ENCODE measurements around the gene HDHD5. TPM values are rescaled to one million over a fixed set of nuclear protein-coding genes. Genes with fewer than 3 reads are reported as not detected.

The HDHD5 gene
- total RNA-seq, 1 experiment from 2014 or later, result 68.4 TPM

DNA sequence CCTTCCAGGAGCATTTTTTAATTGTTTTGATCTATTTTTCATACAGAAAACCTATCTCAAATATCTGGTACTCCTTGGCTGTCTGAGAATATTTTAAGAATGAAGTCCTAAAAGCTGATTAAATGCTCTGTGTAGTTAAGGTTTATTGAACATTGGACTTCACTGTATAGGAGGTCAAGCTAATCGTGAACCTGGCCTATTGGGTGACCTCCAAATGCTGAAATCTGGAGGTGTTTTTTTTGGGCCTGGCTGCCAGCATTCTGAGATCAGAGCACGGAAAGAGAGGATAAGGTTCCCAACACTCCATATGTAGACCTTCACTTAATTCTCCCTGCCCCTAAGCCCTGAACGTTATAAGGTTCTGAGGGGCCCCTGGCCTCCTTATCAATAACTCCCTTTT is 66.0 kb downstream of the HDHD5 start:
- H2BK5ac ChIP-seq (ENCODE audit: insufficient read length, low read length), result no peak overlapping the region
- no peak for DNase-seq
- H3K56ac ChIP-seq (ENCODE audit: insufficient read length, low read depth, low read length), result no peak overlapping the region
- WGBS (ENCODE audit: extremely low coverage, insufficient read length, low lambda C conversion rate), result no CpG with 5 or more reads among the region's 3 CpGs
- TF ChIP-seq, protein P1, sequence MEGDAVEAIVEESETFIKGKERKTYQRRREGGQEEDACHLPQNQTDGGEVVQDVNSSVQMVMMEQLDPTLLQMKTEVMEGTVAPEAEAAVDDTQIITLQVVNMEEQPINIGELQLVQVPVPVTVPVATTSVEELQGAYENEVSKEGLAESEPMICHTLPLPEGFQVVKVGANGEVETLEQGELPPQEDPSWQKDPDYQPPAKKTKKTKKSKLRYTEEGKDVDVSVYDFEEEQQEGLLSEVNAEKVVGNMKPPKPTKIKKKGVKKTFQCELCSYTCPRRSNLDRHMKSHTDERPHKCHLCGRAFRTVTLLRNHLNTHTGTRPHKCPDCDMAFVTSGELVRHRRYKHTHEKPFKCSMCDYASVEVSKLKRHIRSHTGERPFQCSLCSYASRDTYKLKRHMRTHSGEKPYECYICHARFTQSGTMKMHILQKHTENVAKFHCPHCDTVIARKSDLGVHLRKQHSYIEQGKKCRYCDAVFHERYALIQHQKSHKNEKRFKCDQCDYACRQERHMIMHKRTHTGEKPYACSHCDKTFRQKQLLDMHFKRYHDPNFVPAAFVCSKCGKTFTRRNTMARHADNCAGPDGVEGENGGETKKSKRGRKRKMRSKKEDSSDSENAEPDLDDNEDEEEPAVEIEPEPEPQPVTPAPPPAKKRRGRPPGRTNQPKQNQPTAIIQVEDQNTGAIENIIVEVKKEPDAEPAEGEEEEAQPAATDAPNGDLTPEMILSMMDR (conservative IDR thresholded peaks at IDR 0.05), result no peak
- H3K9me3 ChIP-seq (ENCODE audit: control insufficient read depth, low read depth, low read length), result no peaks in the 10 kb centered on the region
- Mint-ChIP-seq H3K9me3 (no peaks in the 10 kb centered on the region), H3K4me1 (peaks cover 24 to 28% of the 10 kb centered on the region in 2 experiments), H3K27ac (no peak overlapping the region; a peak in 2 of 7 replicates), H3K27me3 (ENCODE audit: low read depth) (no peaks in the 10 kb centered on the region; the same call in 1 of the 2 replicates), H3K4me3 (no peak overlapping the region), H3K36me3 (ENCODE audit: insufficient read depth in 1 of 3, low read depth in 3 of 3) (peaks cover 0 to 3% (median 0%) of the 10 kb centered on the region in 3 experiments; a peak in 3 of 7 replicates)
- no peak overlapping the region for H2BK15ac ChIP-seq (ENCODE audit: low read depth, low read length)
- no peak overlapping the region for H2AK5ac ChIP-seq (ENCODE audit: insufficient read length, low read length)
- no peak overlapping the region for H3K4me2 ChIP-seq (ENCODE audit: insufficient read depth, insufficient read length, low read length)
- H4K91ac ChIP-seq (ENCODE audit: insufficient read length, low read depth, low read length), result no peak overlapping the region
- H4K5ac ChIP-seq (ENCODE audit: insufficient read length, low read depth, low read length), result no peak overlapping the region
- H3K27ac ChIP-seq (ENCODE audit: insufficient read length, low read depth, low read length), result no peak overlapping the region
- H4K8ac ChIP-seq (replicated peaks; ENCODE audit: insufficient read length, low read depth, low read length), result no peak overlapping the region
- no peak overlapping the region for H3T11ph ChIP-seq (ENCODE audit: low read length)
- H2BK12ac ChIP-seq (ENCODE audit: insufficient read length, low read depth, low read length), result no peak overlapping the region
- H3K79me1 ChIP-seq (ENCODE audit: insufficient read depth, low read depth, low read length, poor library complexity, severe bottlenecking), result peaks cover 5% of the 10 kb centered on the region
- H3K14ac ChIP-seq (ENCODE audit: insufficient read depth, low read length), result no peak overlapping the region
- H3K4me1 ChIP-seq (ENCODE audit: insufficient read depth, low read length), result no peaks in the 10 kb centered on the region
- no peak overlapping the region for H2BK20ac ChIP-seq (ENCODE audit: low read depth, low read length, poor library complexity, severe bottlenecking)
- no peak overlapping the region for H3K4ac ChIP-seq (ENCODE audit: low read depth, low read length)
- no peak overlapping the region for H2AFZ ChIP-seq (ENCODE audit: low read length)
- no peak overlapping the region for H3K18ac ChIP-seq (ENCODE audit: insufficient read length, low read depth, low read length)
- H2BK120ac ChIP-seq (ENCODE audit: low read depth, low read length, poor library complexity, severe bottlenecking), result no peak overlapping the region
- H3K27me3 ChIP-seq (ENCODE audit: insufficient read depth, low read length), result no peaks in the 10 kb centered on the region
- no peak overlapping the region for H3K9ac ChIP-seq (ENCODE audit: extremely low read depth, insufficient read length, low read length)
- H4K20me1 ChIP-seq (ENCODE audit: control insufficient read depth, insufficient read depth, insufficient read length), result no peaks in the 10 kb centered on the region
- H3K79me2 ChIP-seq (ENCODE audit: insufficient read depth, low read length), result no peaks in the 10 kb centered on the region
- H3K23ac ChIP-seq (ENCODE audit: insufficient read length, low read depth, low read length), result no peak overlapping the region
- H3K23me2 ChIP-seq (ENCODE audit: insufficient read length, low read depth, low read length, poor library complexity, severe bottlenecking), result no peaks in the 10 kb centered on the region
